Activated T-cell treated with anti-CD3 and anti-CD28 coated beads for 48 hours (primary cell): ENCODE data around the gene CD151.

ENCODE experiments used
- DNase-seq: peaks from one replicate; pipeline ENCODE4 v3.0.0-alpha.2; 2020; ENCODE audit warnings: low read depth

CD151 gene

DNA sequence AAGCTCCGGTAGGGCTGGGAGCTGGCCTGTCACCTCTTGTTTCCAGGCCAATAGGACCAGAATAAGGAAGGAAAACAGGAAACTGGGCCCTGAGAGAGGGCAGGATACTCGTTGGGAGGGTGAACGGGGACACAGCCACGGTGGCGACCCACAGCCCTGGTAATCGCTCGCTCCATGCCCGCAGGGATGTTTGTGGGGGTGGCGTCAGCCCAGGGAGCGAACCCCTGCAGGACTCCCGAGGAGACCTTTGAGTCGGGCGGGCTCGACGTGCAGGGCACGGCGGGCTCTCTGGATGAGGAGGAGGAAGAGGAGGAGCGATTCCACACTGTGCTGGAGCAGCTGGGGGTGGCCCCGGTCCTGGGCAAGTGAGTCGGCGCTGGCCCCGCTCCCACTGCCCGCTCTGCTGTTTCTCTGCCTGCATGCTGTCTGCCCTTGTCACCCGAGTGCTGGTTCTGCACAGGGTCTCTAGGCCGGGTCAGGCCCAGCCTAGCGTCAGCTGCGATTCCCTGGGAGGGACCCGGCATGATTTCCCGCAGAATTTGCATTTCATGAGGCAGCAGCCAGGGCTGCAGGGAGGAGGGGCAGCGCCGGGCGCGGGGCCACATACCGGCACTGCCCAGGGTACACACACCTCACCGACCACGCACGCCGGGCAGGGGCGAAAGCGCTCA is 3.4 kb upstream of the CD151 start:
- no peak for DNase-seq

- no peak for DNase-seq
Observed at GRCh38 chr11:829847-830294, 2.9 kb upstream of the CD151 start.

GRCh38 chr11:830295-831117 is 2.2 kb upstream of the CD151 start:
- peak; percentile 69 for DNase-seq

DNA sequence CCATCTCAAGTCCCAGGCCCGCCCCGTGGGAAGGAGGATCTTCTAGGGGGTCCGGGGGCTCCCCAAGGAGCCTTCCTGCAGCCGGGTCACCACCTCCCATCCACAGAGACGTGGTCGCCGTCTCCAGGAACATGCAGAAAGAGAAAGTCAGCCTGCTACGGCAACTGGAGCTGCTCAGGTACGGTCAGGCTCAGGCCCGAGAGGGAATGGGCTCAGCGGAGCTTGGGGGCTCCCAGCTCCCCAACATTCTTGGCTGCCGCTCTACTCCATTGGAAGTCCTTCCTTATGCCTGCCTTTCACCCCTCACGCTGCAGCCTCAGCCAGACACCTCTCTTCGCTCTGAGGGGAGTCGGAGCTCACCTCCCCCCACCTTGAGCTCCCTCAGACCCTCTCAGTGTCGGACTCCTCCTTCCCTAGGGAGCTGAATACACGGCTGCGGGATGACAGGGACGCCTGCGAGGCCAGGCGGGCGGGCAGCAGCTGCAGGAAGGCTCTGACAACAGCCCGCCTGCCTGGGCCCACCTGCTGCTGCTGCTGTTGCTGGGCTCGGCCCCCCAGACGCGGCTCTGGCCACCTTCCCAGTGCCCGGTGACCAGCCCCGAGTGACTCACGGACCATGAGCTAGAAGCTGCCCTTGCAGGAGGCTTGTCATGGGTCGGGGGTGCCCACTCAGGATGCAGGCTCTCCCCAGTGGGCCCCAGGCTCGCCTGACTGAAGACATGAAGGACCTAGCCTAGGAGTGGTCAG is 1.5 kb upstream of the CD151 start:
- DNase-seq, result no peak

GRCh38 chr11:831961-832528 is 707 bp upstream of the CD151 start:
- DNase-seq, result no peak

DNA sequence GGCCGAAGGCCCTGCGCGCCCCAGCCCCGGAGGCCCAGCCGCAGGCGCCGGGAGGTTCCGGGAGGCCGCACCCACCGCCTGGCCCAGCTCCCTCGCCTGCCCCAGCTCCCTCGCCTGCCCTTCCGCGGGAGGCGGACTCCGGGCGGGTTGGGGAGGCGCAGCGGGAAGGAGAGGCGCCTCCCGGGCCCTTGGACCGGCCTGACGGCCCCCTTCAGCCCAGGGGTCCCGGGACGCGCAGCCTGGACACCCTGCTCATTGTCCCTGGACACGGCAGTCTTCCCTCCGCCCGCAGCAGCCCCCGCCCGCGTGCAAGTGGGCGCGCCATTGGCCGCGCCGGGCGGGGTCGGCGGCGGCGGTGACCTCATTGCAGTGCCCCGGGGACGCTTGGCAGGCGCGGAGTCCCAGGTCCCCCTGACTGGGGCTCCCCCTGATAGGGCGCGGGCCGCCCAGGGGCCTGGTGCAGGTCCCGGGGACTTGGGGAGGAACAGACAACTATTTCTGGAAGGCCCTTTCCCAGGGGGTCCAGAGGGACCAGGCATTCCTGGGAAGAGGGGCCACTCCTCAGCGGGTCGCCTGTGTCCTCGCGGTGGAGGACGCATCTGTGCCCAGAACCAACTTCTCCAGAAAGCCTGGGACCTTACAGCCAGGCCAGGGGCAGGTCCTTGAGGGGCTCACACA is 501 bp downstream of the CD151 start:
- no peak for DNase-seq

DNA sequence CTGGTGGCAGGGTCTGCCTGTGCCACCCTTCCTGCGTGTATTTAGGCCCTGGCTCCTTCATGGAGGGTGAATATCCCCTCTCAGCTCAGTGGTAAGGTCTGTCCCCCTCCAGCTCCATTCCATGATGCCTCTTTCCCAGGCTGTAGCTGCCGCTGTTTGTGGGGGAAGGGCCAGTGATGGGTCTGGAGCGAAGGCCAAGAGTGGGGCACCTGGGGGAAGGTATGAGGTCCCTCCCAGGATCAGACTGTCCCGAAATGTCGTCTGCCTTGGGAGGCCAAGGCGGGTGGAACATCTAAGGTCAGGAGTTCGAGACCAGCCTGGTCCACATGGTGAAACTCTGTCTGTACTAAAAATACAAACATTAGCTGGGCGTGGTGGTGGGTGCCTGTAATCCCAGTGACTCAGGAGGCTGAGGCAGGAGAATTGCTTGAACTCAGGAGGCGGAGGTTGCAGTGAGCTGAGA is 1.1 kb downstream of the CD151 start:
- DNase-seq, result no peak

DNA sequence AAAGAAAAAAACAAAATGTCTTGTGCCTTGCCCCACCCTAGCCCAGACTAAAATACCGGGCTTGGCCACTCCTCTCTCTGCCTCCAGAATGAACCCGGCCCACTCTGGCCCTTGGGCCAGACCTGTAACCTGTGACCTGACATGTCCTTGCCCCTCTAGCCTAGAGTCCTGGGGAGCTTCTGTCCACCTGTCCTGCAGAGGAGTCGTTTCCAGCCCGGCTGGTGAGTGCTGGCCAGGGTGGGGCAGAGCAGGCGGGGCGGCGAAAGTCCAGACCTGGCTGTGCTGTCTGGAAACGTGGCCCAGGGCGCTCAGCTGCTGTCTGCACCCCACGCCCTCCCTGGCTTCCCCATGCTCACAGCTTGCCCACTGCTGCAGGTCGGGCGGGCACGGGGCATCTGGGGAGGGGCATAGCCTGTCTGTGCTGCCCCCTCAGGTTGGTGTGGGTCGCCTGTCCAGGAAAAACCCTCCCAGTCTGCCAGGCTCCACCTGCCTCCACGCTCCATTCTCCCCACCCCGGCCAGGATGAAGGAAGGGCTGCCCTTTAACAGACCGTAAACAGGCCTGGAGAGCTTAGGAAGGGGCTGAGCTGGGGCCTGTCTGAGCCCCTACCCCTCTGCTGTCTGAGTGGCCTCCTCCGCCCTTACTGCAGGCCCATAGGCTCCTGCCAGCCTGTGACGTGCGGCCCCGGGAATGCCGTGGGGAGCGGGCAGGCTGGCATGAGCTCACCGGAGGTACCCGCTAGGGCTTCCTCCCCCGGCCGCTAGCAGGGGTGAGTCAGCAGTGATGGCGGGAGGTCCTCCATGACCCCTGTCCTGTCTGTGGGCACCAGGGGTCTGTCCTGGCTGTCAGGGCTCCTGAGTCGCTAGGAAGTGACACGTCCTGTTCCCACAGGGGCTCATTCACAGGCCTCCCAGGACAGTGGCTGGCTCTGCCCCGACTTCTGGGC is 1.9 kb downstream of the CD151 start:
- DNase-seq, result no peak

DNA sequence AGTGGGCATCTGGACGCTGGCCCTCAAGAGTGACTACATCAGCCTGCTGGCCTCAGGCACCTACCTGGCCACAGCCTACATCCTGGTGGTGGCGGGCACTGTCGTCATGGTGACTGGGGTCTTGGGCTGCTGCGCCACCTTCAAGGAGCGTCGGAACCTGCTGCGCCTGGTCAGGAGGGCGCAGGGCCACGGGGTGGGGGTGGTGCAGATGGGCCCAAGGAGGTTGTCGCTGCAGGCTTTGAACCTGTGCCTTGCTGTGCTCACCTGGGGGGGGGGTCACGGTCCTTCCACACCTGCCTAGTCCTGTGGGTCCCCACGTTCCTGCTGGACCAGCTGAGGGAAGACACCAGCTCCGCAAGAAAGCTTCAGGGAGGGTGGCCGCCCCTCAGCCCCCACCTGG is 3.5 kb downstream of the CD151 start:
- no peak for DNase-seq

- no peak for DNase-seq
Observed at GRCh38 chr11:836700-837099, 3.9 kb downstream of the CD151 start.

- DNase-seq, result no peak
Observed at GRCh38 chr11:837189-837989, 4.6 kb downstream of the CD151 start.

DNA sequence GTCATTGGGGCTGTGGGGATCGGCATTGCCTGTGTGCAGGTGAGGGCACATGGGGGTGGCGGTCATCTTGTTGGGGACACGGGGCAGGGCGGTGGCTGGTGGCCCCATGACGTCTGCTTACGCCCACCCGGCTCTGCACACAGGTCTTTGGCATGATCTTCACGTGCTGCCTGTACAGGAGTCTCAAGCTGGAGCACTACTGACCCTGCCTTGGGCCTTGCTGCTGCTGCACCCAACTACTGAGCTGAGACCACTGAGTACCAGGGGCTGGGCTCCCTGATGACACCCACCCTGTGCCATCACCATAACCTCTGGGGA is 5.2 kb downstream of the CD151 start:
- DNase-seq, result no peak

DNA sequence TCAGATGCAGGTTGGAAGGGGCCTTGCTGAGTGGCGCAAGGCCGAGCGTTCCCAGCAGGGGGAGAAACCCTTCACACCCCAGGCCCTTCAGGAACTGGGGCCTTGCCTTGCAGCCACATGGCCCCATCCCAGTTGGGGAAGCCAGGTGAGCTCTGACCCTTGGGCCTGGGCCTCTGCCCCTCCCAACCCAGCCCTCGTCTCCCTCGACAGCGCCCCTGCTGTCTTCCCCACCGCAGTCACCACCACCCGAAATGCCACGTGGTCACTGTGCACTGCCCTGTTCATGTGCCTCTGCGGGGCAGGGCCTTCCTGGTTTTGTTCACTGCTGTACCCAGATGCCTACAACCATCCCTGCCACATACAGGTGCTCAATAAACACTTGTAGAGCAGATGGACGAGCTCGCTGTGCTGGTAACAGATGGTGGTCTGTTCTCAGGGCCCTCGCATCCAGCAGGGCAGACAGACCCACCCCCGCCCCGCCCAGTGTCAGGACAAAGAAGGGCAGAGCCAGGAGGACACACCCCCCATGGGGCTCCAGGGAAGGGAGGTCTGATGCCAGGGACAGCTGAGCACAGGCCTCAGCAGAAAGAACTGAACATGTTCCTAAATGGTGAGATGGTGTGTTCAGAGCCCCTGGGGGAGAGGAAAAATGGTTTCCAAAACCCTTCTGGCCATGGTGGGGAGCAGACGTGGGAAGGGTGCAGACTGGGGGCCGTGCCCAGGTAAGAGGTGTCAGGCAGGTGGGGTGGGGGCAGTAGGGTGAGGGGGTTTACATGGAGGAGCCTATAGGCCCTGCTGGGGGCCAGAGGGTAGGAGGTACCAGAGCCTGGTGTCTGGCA is 5.9 kb downstream of the CD151 start:
- no peak for DNase-seq

DNA sequence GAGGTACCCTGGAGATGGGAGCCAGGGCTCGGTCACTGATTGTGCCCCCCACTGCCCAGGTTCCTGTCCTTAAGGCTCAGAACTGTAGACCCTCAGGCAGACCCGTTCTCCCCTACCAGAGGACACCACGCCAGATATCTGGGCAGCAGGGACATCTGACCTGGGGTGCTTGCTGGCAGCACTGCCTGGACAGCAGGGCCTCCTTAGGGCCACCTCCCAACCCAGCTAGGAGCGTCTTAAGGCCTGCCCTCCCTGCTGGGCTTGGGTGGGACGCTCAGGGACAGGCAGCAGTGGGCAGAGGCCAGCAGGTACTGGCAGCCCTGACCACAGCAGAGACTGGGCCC is 6.5 kb downstream of the CD151 start:
- DNase-seq, result no peak

GRCh38 chr11:839875-840617 is 7.3 kb downstream of the CD151 start:
- no peak for DNase-seq

DNA sequence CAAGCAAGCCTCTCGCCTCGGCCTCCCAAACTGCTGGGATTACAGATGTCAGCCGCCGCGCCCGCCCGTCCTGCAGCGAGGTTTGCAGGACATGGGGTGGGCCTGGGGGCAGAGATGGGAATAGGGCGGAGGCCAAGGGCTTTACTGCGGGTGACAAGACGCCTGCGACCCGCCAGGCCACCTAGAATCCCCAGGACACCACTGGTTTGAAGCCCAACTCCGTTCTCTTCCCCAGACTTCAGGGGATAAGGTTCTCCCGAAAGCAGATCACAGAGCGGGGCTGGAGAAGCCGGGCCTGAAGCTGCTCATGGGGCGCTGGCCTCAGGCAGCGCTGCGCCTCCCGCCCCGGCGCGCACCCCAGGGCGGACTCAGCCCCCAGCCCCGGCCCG is 9.2 kb downstream of the CD151 start:
- no peak for DNase-seq

DNA sequence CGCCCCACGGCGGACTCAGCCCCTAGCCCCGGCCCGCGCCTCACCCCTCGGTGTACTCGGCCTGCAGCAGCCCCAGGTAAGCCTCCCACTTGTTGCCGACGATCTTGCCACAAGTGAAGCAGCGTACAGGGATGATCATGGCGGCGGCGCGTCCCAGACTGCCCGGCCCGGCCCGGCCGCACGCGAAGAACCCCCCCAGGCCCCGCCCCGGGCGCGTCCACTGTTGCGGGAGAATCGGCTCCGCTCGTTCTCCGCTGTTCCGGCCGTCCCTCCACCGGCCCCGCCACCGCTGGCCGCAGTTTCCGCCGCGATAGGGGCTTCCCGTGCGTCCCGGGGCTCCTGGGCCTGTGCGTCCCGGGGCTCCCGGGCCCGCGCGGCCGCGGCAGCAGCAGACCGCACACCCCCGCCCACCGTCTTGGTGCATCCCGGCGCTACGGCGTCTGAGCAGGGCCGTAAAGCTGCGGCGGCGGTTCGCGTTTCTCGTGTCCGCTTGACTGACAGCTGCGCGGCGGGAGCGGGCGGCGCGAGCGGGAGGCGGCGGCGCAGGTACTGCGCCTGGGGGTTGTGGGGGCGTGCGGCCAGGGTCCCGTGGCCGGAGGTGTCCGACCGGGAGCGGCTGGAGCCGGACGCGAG is 9.7 kb downstream of the CD151 start, which contains the start of the genes POLR2L and TSPAN4:
Gene POLR2L (minus strand): TSS at position 160 of the 633 bp plus-strand sequence. CDS start 21 bp downstream, at position 139.
Gene TSPAN4 (plus strand): TSS at position 483 of the 633 bp plus-strand sequence. CDS start 7,453 bp downstream, outside the sequence.
- DNase-seq, result peak; percentile 83
